Activated T-helper 2 cell treated with anti-CD3 and anti-CD28 coated beads, Interferon-gamma antibody, Interleukin-2, Interleukin-4, amounts not matched to agents 10 μg/mL and 5 μg/mL and 100 μg/mL, durations not matched to agents 14 hours and 24 hours and 36 hours (primary cell): ENCODE results near the gene C1QA. TPM values are rescaled to one million over a fixed set of nuclear protein-coding genes. Genes with fewer than 3 reads are reported as not detected.

ENCODE experiments used
- total RNA-seq: library from RNA; stranded (reverse); gene quantifications from 2 replicates; pipeline ENCODE4 v1.2.3, GENCODE V29; 2022

C1QA gene
- total RNA-seq, 1 donor from 2014 or later: not detected

Other genes starting within 250 kb of the C1QA start
- gene ZBTB40, start 184.8 kb upstream of the C1QA start, total RNA-seq: 17.6 and 18.6 TPM in 2 replicates
- not detected in 2 replicates for gene EPHA8, start 73.1 kb upstream of the C1QA start, total RNA-seq
- not detected in 2 replicates for gene C1QC, start 7.0 kb downstream of the C1QA start, total RNA-seq
- gene C1QB, start 16.6 kb downstream of the C1QA start, total RNA-seq: not detected in 2 replicates
- not detected in 2 replicates for gene EPHB2, start 74.2 kb downstream of the C1QA start, total RNA-seq